GM10266 (cell line): Measurements from ENCODE around the gene LRAT.

ENCODE experiments used
- DNase-seq: peaks from one replicate; pipeline ENCODE4 v3.0.0; 2012; ENCODE audit errors: extremely low spot score
- TF ChIP-seq, protein P1 (sequence below): IDR thresholded peaks from 2 replicates; pipeline ENCODE4 v1.5.1; 2012; ENCODE audit warnings: mild to moderate bottlenecking, low read depth; ENCODE audit not compliant: control insufficient read depth, insufficient read depth; ENCODE audit errors: missing control alignments

The LRAT gene

DNA sequence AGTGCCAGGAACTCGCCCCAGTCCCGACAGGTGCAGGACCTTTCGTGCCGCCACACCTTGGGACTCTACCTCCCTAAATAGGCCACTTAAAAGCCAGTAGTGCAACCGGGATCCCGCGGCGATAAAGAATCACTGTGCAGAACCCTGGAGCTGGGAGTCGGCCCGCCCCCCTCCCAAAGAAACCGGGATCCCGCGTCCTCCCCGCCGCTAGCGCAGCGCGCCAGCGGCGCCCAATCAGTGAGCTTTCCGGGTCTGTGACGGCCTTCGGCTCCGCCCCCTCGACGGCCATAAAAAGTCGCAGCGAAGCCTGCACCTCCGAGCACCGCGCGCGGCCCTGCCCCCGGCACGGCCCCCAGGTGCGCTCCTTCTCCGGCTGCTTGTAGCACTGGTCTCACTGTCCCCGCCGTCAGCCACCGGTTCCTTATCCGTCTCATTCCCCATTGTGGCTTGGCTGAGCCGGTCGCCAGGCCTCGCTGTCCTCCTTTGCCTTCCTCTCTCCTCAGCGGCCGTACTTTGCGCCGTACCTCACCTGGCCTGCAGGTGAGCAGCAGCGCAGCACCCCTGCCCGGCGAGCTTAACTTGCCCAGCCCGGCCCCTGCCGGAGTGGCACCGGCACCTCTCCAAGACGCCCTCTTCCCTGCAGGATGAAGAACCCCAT is at the start of gene LRAT:
Gene LRAT (plus strand): TSS at position 318 of the 658 bp plus-strand sequence. CDS start 327 bp downstream, at position 645.
- DNase-seq: peak; percentile 36
- TF ChIP-seq, protein P1, sequence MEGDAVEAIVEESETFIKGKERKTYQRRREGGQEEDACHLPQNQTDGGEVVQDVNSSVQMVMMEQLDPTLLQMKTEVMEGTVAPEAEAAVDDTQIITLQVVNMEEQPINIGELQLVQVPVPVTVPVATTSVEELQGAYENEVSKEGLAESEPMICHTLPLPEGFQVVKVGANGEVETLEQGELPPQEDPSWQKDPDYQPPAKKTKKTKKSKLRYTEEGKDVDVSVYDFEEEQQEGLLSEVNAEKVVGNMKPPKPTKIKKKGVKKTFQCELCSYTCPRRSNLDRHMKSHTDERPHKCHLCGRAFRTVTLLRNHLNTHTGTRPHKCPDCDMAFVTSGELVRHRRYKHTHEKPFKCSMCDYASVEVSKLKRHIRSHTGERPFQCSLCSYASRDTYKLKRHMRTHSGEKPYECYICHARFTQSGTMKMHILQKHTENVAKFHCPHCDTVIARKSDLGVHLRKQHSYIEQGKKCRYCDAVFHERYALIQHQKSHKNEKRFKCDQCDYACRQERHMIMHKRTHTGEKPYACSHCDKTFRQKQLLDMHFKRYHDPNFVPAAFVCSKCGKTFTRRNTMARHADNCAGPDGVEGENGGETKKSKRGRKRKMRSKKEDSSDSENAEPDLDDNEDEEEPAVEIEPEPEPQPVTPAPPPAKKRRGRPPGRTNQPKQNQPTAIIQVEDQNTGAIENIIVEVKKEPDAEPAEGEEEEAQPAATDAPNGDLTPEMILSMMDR: no peak

DNA sequence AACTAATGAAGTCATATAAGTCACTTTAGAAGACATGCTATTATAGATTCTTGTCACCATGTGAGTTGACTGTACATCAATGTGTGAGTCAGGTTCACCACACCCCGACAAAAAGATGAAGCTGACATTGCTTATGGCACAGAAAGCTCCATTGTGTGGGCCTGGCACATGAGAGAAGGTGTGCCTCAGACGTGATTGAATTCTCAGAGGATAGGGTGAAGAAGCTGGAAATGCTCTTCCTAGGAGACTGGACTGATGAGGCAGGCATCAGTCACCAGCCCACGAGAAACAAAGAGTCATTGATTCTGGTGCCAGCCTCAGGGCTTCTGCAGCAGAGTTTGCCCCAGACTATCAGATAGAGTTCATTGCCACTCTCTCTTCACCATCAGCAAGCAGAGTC is 35.9 kb upstream of the LRAT start:
- TF ChIP-seq, protein P1: no peak
- no peak for DNase-seq

DNA sequence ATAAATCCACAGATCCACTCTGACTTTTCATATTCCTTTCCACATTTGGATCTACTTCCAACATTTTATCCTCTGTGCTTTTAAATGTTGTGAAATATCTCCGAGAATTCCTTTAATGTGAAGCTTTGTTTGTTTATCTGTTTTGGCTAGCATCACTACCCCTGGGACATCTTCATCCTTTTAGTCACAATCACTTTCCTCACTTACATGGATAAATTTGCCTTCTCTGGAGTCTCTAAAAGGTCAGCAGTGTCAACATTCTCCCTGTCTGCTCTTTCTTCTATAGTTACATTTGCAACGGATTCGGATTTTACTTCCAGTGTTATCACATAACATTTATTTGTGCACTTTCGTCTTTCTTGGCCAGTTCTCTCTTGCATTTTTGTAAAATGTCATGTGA is 34.2 kb upstream of the LRAT start:
- TF ChIP-seq, protein P1: no peak
- DNase-seq: no peak

DNA sequence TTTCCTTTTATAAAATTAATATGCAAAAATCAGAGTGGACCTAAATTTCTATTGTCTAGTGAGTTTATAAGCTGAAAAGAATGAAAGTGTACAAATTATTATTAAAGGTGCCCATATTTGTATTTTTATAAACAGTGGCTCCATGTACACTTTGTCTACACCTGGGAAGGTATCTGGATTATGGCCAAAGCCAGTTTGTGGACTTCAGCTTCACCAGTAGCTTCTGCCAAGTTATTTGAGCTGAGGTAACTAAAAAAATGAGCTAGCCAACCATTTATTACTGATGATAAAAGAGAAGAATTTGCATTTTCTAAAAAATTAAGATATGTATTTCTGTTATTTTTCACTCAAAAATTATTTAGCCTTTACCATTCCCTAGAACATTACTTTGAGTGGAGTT is 32.3 kb upstream of the LRAT start:
- TF ChIP-seq, protein P1: no peak
- no peak for DNase-seq

DNA sequence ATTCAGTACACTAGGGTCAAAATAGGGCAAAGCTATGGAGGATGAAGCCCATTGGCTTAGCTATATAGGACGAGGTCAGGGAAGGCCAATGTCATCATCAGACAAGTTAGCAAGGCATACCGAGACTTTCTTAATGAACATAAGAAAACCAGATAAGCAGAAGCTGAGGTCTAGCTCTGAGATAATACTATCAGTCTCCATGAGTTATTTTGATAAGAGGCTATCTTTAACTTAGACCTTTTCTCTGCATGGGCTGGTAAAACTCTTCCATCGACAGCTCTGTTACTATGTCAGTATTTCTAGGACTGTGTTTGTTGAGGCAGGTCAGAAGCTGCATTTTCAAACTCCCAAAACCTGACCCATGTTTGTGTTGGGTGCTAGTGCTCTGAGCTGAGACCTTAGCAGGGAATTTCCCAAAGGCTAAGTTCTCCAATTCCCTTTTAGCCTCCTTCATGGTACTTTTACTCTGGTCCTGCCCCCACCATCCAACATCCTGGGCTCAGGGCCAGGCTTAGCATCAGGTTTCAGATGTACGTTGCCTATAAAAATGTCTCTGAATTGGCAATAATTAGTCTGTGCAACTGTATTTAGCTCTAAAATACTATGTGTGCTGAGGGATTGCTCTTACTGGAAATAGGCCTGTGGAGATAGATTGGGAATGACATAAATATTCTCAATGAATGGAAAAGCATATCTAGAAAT is 29.3 kb upstream of the LRAT start:
- DNase-seq: no peak
- TF ChIP-seq, protein P1: no peak

DNA sequence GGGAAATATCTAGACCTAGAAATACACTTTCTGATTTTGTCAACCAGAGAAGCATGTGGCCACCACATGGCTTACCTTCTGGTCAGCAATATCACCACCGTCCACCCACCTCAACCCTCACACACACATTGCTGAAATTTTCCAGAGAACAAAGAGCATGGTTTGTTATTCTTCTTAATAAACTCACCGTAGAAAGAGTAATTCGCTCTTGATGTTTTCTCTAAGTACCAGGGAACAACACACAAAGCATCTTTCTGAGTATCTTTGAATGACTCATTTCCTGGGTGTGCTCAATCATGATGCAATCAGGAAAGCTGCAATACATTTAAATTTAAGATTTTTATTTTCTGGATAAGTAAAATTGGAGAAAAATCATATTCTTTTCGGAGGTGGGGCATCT is 24.7 kb upstream of the LRAT start:
- TF ChIP-seq, protein P1: no peak
- DNase-seq: no peak

DNA sequence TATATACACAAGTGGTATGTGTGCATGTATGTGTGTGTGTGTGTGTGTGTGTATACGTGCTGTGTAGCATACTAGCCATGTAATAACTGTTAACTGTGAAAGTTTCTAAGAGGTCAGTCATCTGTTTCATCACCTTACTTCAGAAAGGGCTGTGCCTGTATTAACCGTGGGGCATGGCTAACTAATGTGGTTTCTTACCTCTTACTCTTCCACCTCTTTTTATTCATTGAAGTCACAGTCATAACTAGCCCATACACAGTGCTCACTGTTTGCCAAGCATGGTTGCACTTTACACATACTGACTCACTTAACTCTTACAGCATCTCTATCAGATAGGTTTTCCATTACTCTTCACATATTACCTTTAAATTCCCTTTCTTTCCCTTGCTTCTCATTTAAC is 23.7 kb upstream of the LRAT start:
- no peak for DNase-seq

More for the DNA sequence above, 23.7 kb upstream of the LRAT start:
- TF ChIP-seq, protein P1: no peak
